HTR-8/SVneo (cell line): ENCODE results near the gene MCMBP.
"Not testable (repeated sequence)": the region's sequence is repeated elsewhere in the genome, so short reads cannot be mapped to it uniquely, and the experiment has no call there.

Experiments used
- DNase-seq: peaks from one replicate; pipeline ENCODE4 v3.0.0; 2011; ENCODE audit warnings: low spot score, mixed read lengths; ENCODE audit not compliant: insufficient read length
- FAIRE-seq: peaks from 2 replicates; lab custom pipeline; 2011; peaks lifted over from hg19 to GRCh38; lab: Jason Lieb, UNC

MCMBP gene

DNA sequence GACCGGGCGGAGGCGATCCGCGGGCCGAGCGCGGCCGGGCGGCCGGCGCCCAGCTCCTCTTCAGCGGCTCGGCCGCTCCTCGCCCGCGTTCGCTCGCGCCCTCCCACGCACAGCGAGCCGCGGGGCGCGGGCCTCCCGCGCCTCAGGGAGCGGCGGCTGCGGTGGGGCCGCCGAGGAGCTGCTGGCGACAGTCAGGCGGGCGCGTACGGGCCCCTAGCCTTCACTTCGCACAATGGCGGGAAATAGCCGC lies at the start of gene MCMBP:
TSS of gene MCMBP (minus strand) at position 234 of the 250 bp plus-strand sequence. CDS start 259 bp downstream, outside the sequence.
- DNase-seq (no peak), FAIRE-seq (no peak)

GRCh38 chr10:119919826-119920225 lies 47.2 kb upstream of the MCMBP start:
- no peak for DNase-seq

DNA sequence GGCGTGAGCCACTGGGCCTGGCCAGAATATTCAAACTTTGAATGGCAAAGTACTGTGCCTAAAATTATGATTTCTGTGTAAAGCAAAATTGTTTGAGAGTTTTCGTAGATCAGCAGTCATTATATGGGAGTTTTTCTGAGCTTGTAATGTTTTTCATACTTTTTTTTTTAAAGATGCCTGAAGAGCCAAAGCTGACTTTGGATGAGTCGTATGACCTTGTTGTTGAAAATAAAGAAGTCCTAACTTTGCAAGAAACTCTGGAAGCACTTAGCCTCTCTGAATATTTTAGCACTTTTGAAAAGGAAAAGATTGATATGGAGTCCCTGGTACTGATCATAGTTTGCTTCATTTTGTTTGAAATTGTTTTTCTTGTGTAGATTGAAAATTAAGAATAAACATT lies 46.6 kb upstream of the MCMBP start:
- FAIRE-seq = no peak
- no peak for DNase-seq

More at GRCh38 chr10:119919826-119920225, 47.2 kb upstream of the MCMBP start:
- no peak for FAIRE-seq

DNA sequence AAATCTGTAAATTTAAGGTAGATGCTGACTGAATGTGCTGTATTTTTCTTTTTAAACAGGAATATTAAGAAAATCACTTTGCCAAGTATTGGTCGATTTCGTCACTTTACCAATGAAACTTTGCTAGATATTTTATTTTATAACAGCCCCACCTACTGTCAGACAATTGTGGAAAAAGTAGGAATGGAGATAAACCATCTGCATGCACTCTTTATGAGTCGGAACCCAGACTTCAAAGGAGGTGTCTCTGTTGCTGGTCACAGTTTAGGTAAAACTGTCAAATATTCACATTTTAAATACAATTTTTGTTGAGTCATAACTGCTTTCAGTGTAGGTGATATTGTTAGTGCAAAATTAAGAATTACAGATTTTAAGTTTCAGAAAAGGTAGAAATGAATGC lies 45.1 kb upstream of the MCMBP start:
- FAIRE-seq = no peak
- no peak for DNase-seq

- DNase-seq = no peak
- FAIRE-seq = no peak
Measured at GRCh38 chr10:119910689-119911088, 38.0 kb upstream of the MCMBP start.

DNA sequence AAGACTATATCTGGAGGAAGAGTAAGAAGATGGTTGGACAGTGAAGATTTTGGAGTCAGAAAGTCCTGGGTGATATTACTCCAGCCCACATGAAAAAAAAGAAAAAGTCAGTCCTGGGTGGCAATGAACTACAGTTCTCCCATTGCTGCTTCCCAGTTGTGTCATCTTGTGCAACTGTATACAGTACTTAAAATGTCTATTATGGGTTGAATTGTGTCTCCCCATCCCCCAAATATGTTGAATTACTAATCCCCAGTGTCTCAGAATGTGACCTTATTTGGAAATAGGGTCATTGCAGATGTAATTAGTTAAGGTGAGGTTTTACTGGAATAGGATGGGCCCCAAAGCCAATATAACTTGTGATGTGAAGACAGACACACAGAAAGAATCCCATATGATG lies 35.5 kb upstream of the MCMBP start:
- FAIRE-seq (no peak), DNase-seq (no peak)

DNA sequence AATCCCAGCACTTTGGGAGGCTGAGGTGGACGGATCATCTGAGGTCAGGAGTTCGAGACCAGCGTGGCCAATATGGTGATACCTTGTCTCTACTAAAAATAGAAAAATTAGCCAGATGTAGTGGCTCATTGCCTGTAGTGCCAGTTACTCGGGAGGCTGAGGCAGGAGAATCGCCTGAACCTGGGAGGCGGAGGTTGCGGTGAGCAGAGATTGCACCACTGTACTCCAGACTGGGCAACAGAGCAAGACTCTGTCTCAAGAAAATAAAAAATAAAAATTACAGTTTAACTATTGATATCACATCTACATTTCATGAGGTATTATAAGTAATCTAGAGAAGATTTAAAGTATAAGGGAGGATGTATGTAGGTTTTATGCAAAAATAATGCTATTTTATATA lies 35.1 kb upstream of the MCMBP start:
- not testable (repeated sequence) for DNase-seq, FAIRE-seq

DNA sequence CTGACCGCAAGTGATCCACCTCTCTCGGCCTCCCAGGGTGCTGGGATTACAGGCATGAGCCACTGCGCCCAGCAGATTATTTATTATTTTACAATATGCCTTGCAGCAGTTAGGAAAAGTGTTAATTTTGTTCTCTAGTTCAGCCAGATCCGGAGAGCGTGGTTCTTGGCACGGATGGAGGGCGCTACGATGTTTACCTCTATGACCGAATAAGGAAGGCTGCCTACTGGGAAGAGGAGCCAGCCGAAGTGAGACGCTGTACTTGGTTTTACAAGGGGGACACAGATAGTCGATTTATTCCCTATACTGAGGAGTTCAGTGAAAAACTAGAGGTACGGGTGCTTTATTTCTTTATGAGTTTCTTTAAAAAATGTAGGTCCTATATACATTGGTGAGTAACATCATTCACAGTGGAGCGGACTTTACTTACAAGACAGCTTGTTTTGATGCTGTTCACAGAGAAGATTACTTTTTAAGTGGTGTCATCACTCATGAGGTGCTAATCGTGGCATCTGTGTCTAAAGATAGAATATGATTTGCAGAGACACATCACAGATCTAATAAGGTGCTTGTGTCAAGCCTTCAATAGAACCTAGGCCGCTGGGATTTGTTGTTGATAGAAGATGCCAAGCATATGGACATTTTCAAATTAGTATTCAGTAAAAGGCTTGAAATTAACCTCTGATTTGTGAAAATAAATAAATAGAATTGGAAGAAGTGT lies 31.5 kb upstream of the MCMBP start:
- DNase-seq (no peak), FAIRE-seq (no peak)

- DNase-seq = no peak
- no peak for FAIRE-seq
Measured at GRCh38 chr10:119898577-119898976, 25.9 kb upstream of the MCMBP start.

DNA sequence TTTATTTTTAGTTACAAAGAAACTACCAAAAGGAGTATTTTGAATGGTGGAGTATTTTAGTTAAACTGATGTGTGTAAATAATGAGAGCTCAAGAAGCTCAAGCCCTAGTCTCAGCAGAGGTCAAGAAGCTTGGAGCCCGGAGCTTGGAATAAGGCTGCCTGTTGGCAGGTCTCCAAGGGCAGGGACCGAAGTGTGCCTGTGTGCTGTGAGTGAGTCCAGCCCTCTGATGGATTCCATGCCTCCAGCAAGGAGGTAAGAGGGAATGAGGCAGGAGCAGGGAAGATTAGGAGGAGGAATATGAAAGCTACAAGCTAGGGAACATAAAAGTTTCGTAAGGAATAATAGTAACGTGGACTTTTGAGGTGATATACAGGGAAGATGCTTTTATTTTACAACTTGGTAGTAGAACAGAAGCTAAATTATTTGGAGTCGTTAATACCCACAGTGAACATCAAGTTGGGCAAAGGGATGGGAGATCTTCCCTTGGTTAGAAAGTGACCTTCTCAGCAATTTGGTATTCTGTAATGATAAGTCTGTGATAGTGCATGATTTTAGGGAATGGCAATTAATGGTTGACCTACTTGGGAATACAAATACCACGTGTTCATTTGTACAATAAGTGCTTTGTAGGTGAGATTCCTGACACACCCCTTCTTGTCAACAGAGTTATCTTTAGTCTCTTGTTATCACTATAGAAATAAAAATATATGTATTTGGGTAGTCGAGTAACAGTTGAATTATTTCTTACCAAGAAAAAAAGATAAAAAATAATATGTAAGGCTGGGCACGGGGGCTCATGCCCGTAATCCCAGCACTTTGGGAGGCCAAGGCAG lies 24.5 kb upstream of the MCMBP start:
- FAIRE-seq (no peak), DNase-seq (no peak)

- DNase-seq (no peak), FAIRE-seq (no peak)
Measured at GRCh38 chr10:119896061-119896655, 23.5 kb upstream of the MCMBP start.

DNA sequence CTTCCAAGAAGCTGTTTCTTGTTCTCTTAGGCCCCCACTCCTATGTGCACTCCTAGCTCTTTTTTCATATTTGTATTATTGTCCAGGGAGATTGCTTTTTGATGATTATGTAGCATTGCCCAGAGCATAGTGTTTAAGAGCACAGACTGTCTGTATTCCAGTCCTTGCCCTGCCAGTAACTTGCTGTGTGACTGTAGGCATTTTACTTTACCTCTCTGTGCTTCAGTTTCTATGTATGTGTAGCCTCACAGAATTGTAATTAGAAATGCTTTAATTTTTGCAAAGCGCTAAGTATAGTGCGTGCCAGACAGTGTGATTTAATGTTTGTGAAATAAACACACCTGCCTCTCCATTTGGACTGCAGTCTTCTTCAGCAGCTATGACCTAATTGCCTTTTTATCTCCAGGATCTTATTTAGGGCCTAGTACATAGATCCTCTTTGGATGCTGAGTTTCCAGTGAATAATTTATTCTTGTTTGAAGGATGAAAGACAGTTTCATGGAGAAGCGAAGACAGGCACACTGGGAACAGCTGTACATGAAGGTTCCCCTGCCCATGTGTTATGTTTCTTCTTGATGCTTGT lies 21.3 kb upstream of the MCMBP start:
- DNase-seq (no peak), FAIRE-seq (no peak)

DNA sequence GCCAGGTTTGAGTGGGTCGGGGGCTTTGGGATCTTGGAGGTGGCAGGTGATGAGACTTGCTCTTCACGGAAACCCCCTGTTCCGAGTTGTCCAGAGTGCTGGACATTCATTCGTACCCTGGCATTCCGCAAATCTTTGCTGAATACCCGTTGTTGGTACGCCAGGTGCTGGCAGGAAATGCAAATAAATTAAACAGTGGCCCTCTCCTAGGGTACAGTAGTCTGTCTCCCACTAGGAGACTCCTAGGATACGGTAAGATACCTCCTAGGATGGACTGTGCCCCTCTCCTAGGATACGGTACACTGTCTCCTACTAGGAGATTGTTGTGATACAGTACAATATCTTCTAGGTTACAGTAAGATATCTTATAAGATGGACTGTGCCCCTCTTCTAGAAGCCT lies 20.4 kb upstream of the MCMBP start:
- no peak for FAIRE-seq
- no peak for DNase-seq

GRCh38 chr10:119892188-119893065 lies 19.8 kb upstream of the MCMBP start, which contains the start of gene SEC23IP:
SEC23IP (plus strand) TSS chr10:119892730; CDS start chr10:119892783, 53 bp downstream.
- FAIRE-seq (peak; percentile 72), DNase-seq (peak; percentile 86)

GRCh38 chr10:119891849-119892187 lies 19.2 kb upstream of the MCMBP start:
- FAIRE-seq, DNase-seq: not testable (repeated sequence)

- not testable (repeated sequence) for FAIRE-seq, DNase-seq
Measured at GRCh38 chr10:119890307-119890706, 17.7 kb upstream of the MCMBP start.

DNA sequence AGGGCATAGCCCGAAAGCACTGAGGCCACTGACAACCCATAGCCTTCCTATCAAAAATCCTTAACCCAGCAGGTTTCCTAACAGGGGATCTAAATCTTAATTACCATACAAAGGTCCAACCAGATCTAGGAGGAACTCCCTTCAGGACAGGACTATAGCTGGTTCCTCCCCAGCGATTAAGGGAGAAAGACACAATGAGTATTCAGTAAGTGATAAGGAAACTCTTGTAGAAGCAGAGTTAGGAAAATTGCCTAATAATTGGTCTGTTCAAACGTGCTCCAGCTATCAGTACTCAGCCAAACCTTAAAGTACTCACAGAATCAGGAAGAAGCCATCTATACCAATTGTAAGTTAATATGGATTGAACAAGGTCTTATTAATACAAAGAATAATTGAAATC lies 16.6 kb upstream of the MCMBP start:
- not testable (repeated sequence) for FAIRE-seq, DNase-seq

GRCh38 chr10:119888715-119889114 lies 16.1 kb upstream of the MCMBP start:
- not testable (repeated sequence) for FAIRE-seq, DNase-seq

GRCh38 chr10:119886070-119886469 lies 13.4 kb upstream of the MCMBP start:
- FAIRE-seq, DNase-seq: not testable (repeated sequence)
